Effector CD8-positive, alpha-beta T cell (primary cell): ENCODE results near the gene ME2.
"Not testable (repeated sequence)": the region's sequence is repeated elsewhere in the genome, so short reads cannot be mapped to it uniquely, and the experiment has no call there.

Source experiments
- DNase-seq: peaks from one replicate; lab custom pipeline; 2025; lab: John Stamatoyannopoulos, UW

The ME2 gene

DNA sequence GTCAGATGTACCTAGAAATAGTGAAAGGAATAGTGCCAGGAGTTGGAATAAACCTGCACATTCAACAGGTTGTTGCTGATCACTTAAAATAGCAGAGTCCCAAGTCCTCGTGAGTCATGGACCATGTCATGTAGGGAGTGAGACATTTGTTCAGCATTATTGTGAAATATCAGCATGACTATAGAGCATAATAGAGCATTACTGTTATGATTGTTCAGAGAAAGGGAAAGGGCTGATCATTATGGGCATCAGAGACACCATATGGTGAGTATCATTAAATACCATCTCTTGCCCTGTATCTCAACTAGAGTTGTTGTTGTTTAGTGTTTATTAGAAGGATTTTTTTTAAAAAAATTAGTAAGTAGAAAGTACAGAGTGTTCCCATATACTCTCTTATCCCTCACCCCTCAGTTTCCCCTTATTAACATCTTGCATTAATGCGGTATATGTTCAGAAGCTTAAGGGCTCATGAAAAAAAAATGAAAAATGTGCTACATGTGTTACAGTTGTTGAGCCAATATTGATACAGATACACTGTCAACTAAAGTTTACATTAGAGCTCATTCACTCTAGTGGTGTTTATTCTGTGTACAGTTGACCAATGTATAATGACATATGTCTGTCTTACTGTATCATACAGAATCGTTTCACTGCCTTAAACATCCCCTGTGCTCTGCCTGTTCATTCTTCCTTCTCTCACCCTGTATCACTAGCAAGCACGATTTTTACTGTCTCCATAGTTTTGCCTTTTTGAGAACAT is 94.6 kb downstream of the ME2 start:
- DNase-seq = no peak

GRCh38 chr18:50977037-50977760 is 98.3 kb downstream of the ME2 start:
- no peak for DNase-seq

GRCh38 chr18:50981381-50981780 is 102.5 kb downstream of the ME2 start:
- no peak for DNase-seq

DNA sequence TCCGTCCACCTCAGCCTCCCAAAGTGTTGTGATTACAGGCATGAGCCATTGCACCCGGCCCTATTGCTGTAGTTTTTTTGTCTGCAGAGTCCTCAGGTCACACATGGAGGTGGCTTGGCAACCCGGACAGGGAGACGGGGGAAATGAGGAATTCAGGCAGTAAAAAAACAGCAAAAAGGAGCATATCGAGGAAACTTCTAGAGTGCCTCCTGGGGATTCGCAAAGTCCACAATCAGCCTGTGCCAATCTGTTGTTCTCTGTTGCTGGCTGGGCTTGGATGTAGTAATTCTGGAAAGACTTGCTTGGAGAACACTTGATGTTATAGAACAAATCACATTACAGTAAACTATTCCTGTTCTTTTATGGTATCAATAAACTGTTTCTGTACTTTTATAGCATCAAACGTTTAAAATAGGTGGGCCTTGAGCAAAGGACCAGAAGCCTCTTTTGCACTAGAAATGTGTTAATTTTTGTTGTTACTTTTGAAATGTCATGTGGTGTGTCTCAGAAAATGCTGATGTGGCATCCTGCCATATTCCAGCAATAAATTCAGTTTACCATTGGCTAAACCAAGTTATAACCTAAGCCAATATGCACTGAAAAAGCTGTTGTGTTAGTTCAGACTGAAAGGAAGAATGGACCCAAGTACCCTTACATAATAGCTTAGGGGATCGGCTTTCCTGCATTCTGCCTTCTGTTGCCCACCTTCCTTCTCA is 103.3 kb downstream of the ME2 start:
- DNase-seq = no peak

DNA sequence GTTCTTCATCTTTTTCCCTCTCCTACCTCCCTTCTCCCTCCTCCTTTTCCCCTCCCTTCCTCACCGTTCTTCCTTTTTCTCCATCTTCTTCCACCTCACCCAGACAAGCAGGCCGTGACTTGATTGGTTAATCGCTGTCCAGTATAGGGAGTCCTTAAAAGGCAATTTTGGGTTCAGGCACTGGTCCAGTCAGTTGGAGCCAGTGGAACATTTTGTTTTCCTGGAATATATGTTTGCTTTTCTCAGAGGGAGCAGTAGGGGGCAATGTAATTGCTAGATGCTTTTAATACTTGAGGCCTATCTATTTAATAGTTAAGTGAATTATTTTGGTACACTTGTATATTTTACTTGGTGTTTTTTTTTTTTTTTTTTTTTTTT is 103.9 kb downstream of the ME2 start:
- no peak for DNase-seq

- DNase-seq = no peak
Measured at GRCh38 chr18:50986360-50987087, 107.6 kb downstream of the ME2 start.

GRCh38 chr18:50987261-50987660 is 108.3 kb downstream of the ME2 start:
- DNase-seq = no peak

- DNase-seq = no peak
Measured at GRCh38 chr18:50989711-50990110, 110.8 kb downstream of the ME2 start.

DNA sequence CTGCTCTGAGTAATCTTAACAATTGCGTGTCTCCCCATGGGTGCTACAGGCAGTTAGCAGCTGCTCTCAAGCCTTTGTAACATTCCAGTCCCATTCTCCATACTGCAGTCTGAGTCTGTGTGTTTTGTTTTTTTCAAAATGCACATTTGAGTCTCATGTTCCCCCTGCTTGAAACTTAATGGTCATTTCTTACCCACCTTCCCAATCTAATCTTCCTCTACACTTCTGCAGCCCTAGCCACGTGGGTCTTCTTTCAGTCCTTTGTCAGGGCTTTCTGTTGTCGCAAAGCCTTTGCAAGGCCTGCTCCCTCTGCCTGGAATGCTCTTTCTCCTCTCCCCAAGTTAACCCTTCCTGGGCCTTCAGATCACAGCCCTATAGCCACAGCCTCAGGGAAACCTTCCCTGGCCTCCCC is 113.4 kb downstream of the ME2 start:
- no peak for DNase-seq

DNA sequence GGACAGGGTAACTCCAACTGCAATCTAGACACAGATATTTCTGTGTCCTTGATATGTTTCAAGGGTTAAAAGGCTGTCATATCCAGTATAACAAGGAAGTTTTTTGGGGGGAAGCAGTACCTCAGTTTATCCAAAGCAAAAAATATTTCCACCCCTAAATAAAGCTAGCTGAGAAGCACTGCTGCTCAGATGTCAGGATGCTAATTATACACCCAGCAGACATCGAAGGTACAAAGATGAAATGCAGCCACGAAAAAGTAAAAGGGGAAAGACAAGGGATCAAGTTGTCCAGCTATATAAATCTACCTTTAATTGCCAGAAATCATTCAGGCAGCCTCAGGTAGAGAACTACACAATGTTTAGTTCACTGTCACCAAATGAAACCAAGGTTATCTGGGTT is 115.1 kb downstream of the ME2 start:
- no peak for DNase-seq

GRCh38 chr18:51003174-51003573 is 124.3 kb downstream of the ME2 start:
- not testable (repeated sequence) for DNase-seq
